ENCODE measurements around the gene MFSD11.
"Not testable (repeated sequence)": the region's sequence is repeated elsewhere in the genome, so short reads cannot be mapped to it uniquely, and the experiment has no call there.

MFSD11 gene

GRCh38 chr17:76740329-76741118 lies 2.6 kb downstream of the MFSD11 start:
- Histone ChIP-seq H3K4me3 (ENCODE audit: low read depth in 1 of 2, low read length in 2 of 2) (no peak overlapping the region), H3K4me1 (ENCODE audit: insufficient read depth, low read length) (peaks cover 36% of the 10 kb centered on the region), H3K27ac (ENCODE audit: low read depth, low read length) (peak overlapping the region; percentile 51)

GRCh38 chr17:76742958-76743357 lies 5.0 kb downstream of the MFSD11 start:
- Histone ChIP-seq H3K36me3 (ENCODE audit: insufficient read depth, low read length) (peaks cover 50% of the 10 kb centered on the region), H3K27ac (ENCODE audit: low read depth, low read length) (no peak overlapping the region)

More at GRCh38 chr17:76740329-76741118, 2.6 kb downstream of the MFSD11 start:
- H3K9ac ChIP-seq (ENCODE audit: low read length): no peak overlapping the region
- peaks cover 35% of the 10 kb centered on the region for H3K36me3 ChIP-seq (ENCODE audit: insufficient read depth, low read length)
- H3K27me3 ChIP-seq (ENCODE audit: control insufficient read depth in 1 of 2, insufficient read depth in 2 of 2, low read length in 2 of 2): no peaks in the 10 kb centered on the region
- H3K9me3 ChIP-seq (ENCODE audit: low read length): no peaks in the 10 kb centered on the region

GRCh38 chr17:76744747-76745146 lies 6.8 kb downstream of the MFSD11 start:
- H3K9ac ChIP-seq (ENCODE audit: low read length): no peak overlapping the region
- H3K4me3 ChIP-seq (ENCODE audit: low read depth in 1 of 2, low read length in 2 of 2): no peak overlapping the region
- H3K36me3 ChIP-seq (ENCODE audit: insufficient read depth, low read length): peaks cover 50% of the 10 kb centered on the region
- no peak overlapping the region for H3K27ac ChIP-seq (ENCODE audit: low read depth, low read length)
- H3K27me3 ChIP-seq (ENCODE audit: control insufficient read depth in 1 of 2, insufficient read depth in 2 of 2, low read length in 2 of 2): no peaks in the 10 kb centered on the region
- H3K9me3 ChIP-seq (ENCODE audit: low read length): no peaks in the 10 kb centered on the region
- H3K4me1 ChIP-seq (ENCODE audit: insufficient read depth, low read length): peaks cover 16% of the 10 kb centered on the region

More at GRCh38 chr17:76742958-76743357, 5.0 kb downstream of the MFSD11 start:
- peaks cover 31% of the 10 kb centered on the region for H3K4me1 ChIP-seq (ENCODE audit: insufficient read depth, low read length)
- H3K9ac ChIP-seq (ENCODE audit: low read length): no peak overlapping the region
- no peak overlapping the region for H3K4me3 ChIP-seq (ENCODE audit: low read depth in 1 of 2, low read length in 2 of 2)
- no peaks in the 10 kb centered on the region for H3K27me3 ChIP-seq (ENCODE audit: control insufficient read depth in 1 of 2, insufficient read depth in 2 of 2, low read length in 2 of 2)
- H3K9me3 ChIP-seq (ENCODE audit: low read length): no peaks in the 10 kb centered on the region

GRCh38 chr17:76745785-76746184 lies 7.9 kb downstream of the MFSD11 start:
- H3K4me3 ChIP-seq (ENCODE audit: low read depth in 1 of 2, low read length in 2 of 2); H3K27ac ChIP-seq (ENCODE audit: low read depth, low read length); H3K27me3 ChIP-seq (ENCODE audit: control insufficient read depth in 1 of 2, insufficient read depth in 2 of 2, low read length in 2 of 2); H3K4me1 ChIP-seq (ENCODE audit: insufficient read depth, low read length); H3K9me3 ChIP-seq (ENCODE audit: low read length); H3K9ac ChIP-seq (ENCODE audit: low read length): not testable (repeated sequence)
- peaks cover 50% of the 10 kb centered on the region for H3K36me3 ChIP-seq (ENCODE audit: insufficient read depth, low read length)

GRCh38 chr17:76747716-76748363 lies 9.9 kb downstream of the MFSD11 start:
- peaks cover 48% of the 10 kb centered on the region for H3K36me3 ChIP-seq (ENCODE audit: insufficient read depth, low read length)
- H3K27me3 ChIP-seq (ENCODE audit: control insufficient read depth in 1 of 2, insufficient read depth in 2 of 2, low read length in 2 of 2): no peaks in the 10 kb centered on the region
- H3K4me1 ChIP-seq (ENCODE audit: insufficient read depth, low read length): no peaks in the 10 kb centered on the region
- no peak overlapping the region for H3K9ac ChIP-seq (ENCODE audit: low read length)
- H3K9me3 ChIP-seq (ENCODE audit: low read length): no peaks in the 10 kb centered on the region
- no peak overlapping the region for H3K4me3 ChIP-seq (ENCODE audit: low read depth in 1 of 2, low read length in 2 of 2)
- H3K27ac ChIP-seq (ENCODE audit: low read depth, low read length): no peak overlapping the region

GRCh38 chr17:76748657-76749056 lies 10.7 kb downstream of the MFSD11 start:
- no peak overlapping the region for H3K4me3 ChIP-seq (ENCODE audit: low read depth in 1 of 2, low read length in 2 of 2)
- H3K27me3 ChIP-seq (ENCODE audit: control insufficient read depth in 1 of 2, insufficient read depth in 2 of 2, low read length in 2 of 2): no peaks in the 10 kb centered on the region
- H3K4me1 ChIP-seq (ENCODE audit: insufficient read depth, low read length): no peaks in the 10 kb centered on the region
- no peak overlapping the region for H3K27ac ChIP-seq (ENCODE audit: low read depth, low read length)
- no peaks in the 10 kb centered on the region for H3K9me3 ChIP-seq (ENCODE audit: low read length)
- H3K36me3 ChIP-seq (ENCODE audit: insufficient read depth, low read length): peaks cover 46% of the 10 kb centered on the region
- H3K9ac ChIP-seq (ENCODE audit: low read length): no peak overlapping the region

GRCh38 chr17:76751416-76751993 lies 13.6 kb downstream of the MFSD11 start:
- no peaks in the 10 kb centered on the region for H3K9me3 ChIP-seq (ENCODE audit: low read length)
- no peaks in the 10 kb centered on the region for H3K27me3 ChIP-seq (ENCODE audit: control insufficient read depth in 1 of 2, insufficient read depth in 2 of 2, low read length in 2 of 2)
- H3K4me1 ChIP-seq (ENCODE audit: insufficient read depth, low read length): no peaks in the 10 kb centered on the region
- H3K9ac ChIP-seq (ENCODE audit: low read length): no peak overlapping the region
- H3K36me3 ChIP-seq (ENCODE audit: insufficient read depth, low read length): peaks cover 34% of the 10 kb centered on the region
- H3K27ac ChIP-seq (ENCODE audit: low read depth, low read length): no peak overlapping the region
- no peak overlapping the region for H3K4me3 ChIP-seq (ENCODE audit: low read depth in 1 of 2, low read length in 2 of 2)

- H3K9ac ChIP-seq (ENCODE audit: low read length): no peak overlapping the region
- no peaks in the 10 kb centered on the region for H3K27me3 ChIP-seq (ENCODE audit: control insufficient read depth in 1 of 2, insufficient read depth in 2 of 2, low read length in 2 of 2)
- H3K27ac ChIP-seq (ENCODE audit: low read depth, low read length): no peak overlapping the region
- H3K4me3 ChIP-seq (ENCODE audit: low read depth in 1 of 2, low read length in 2 of 2): no peak overlapping the region
- H3K9me3 ChIP-seq (ENCODE audit: low read length): no peaks in the 10 kb centered on the region
- peaks cover 34% of the 10 kb centered on the region for H3K36me3 ChIP-seq (ENCODE audit: insufficient read depth, low read length)
- H3K4me1 ChIP-seq (ENCODE audit: insufficient read depth, low read length): no peaks in the 10 kb centered on the region
These were observed 14.1 kb downstream of the MFSD11 start for GRCh38 chr17:76752006-76752405.

GRCh38 chr17:76753061-76753961 lies 15.4 kb downstream of the MFSD11 start:
- Histone ChIP-seq H3K27ac (ENCODE audit: low read depth, low read length) (no peak overlapping the region), H3K27me3 (ENCODE audit: control insufficient read depth in 1 of 2, insufficient read depth in 2 of 2, low read length in 2 of 2) (no peaks in the 10 kb centered on the region), H3K36me3 (ENCODE audit: insufficient read depth, low read length) (peaks cover 31% of the 10 kb centered on the region), H3K4me3 (ENCODE audit: low read depth in 1 of 2, low read length in 2 of 2) (no peak overlapping the region), H3K4me1 (ENCODE audit: insufficient read depth, low read length) (no peaks in the 10 kb centered on the region), H3K9ac (ENCODE audit: low read length) (no peak overlapping the region), H3K9me3 (ENCODE audit: low read length) (no peaks in the 10 kb centered on the region)

GRCh38 chr17:76755285-76755684 lies 17.4 kb downstream of the MFSD11 start:
- no peaks in the 10 kb centered on the region for H3K27me3 ChIP-seq (ENCODE audit: control insufficient read depth in 1 of 2, insufficient read depth in 2 of 2, low read length in 2 of 2)
- H3K4me3 ChIP-seq (ENCODE audit: low read depth in 1 of 2, low read length in 2 of 2): no peak overlapping the region
- no peaks in the 10 kb centered on the region for H3K4me1 ChIP-seq (ENCODE audit: insufficient read depth, low read length)
- no peaks in the 10 kb centered on the region for H3K9me3 ChIP-seq (ENCODE audit: low read length)
- peaks cover 31% of the 10 kb centered on the region for H3K36me3 ChIP-seq (ENCODE audit: insufficient read depth, low read length)
- no peak overlapping the region for H3K27ac ChIP-seq (ENCODE audit: low read depth, low read length)
- no peak overlapping the region for H3K9ac ChIP-seq (ENCODE audit: low read length)

GRCh38 chr17:76757256-76757655 lies 19.3 kb downstream of the MFSD11 start:
- H3K4me1 ChIP-seq (ENCODE audit: insufficient read depth, low read length): no peaks in the 10 kb centered on the region
- H3K36me3 ChIP-seq (ENCODE audit: insufficient read depth, low read length): peaks cover 31% of the 10 kb centered on the region
- H3K4me3 ChIP-seq (ENCODE audit: low read depth in 1 of 2, low read length in 2 of 2): no peak overlapping the region
- H3K9ac ChIP-seq (ENCODE audit: low read length): no peak overlapping the region
- no peaks in the 10 kb centered on the region for H3K27me3 ChIP-seq (ENCODE audit: control insufficient read depth in 1 of 2, insufficient read depth in 2 of 2, low read length in 2 of 2)
- H3K27ac ChIP-seq (ENCODE audit: low read depth, low read length): no peak overlapping the region
- no peaks in the 10 kb centered on the region for H3K9me3 ChIP-seq (ENCODE audit: low read length)

All from muscle layer of colon (tissue), 2 donors.